ENCODE measurements around the gene CENPV.
A peak's percentile ranks its signal among the peaks of the same experiment; 100 is the strongest.

CENPV gene

GRCh38 chr17:16379654-16380053 lies 26.4 kb upstream of the CENPV start:
- DNase-seq (ENCODE audit: low spot score in 2 of 2) = no peak
- H3K9me3 Mint-ChIP-seq = no peaks in the 10 kb centered on the region
- no peak for ATAC-seq (replicated peaks; ENCODE audit: extremely low read depth, poor library complexity, severe bottlenecking)
- no peak overlapping the region for H3K4me3 Mint-ChIP-seq
- H3K4me1 Mint-ChIP-seq = peaks cover 44% of the 10 kb centered on the region
- no peaks in the 10 kb centered on the region for H3K27me3 Mint-ChIP-seq
- H3K27ac Mint-ChIP-seq (ENCODE audit: low read depth) = no peak overlapping the region
- peaks cover 37% of the 10 kb centered on the region for H3K36me3 Mint-ChIP-seq (ENCODE audit: insufficient read depth)

GRCh38 chr17:16378636-16379282 lies 25.5 kb upstream of the CENPV start:
- ATAC-seq (replicated peaks; ENCODE audit: extremely low read depth, poor library complexity, severe bottlenecking) = no peak
- Mint-ChIP-seq H3K36me3 (ENCODE audit: insufficient read depth) (peaks cover 34% of the 10 kb centered on the region), H3K9me3 (no peaks in the 10 kb centered on the region), H3K4me3 (peak overlapping the region; percentile 11), H3K27me3 (no peaks in the 10 kb centered on the region), H3K27ac (ENCODE audit: low read depth) (no peak overlapping the region), H3K4me1 (peaks cover 35% of the 10 kb centered on the region)
- no peak for DNase-seq (ENCODE audit: low spot score in 2 of 2)

- ATAC-seq (replicated peaks; ENCODE audit: extremely low read depth, poor library complexity, severe bottlenecking) (no peak), DNase-seq (ENCODE audit: low spot score in 2 of 2) (no peak)
- peaks cover 27% of the 10 kb centered on the region for H3K4me1 Mint-ChIP-seq
- peaks cover 27% of the 10 kb centered on the region for H3K36me3 Mint-ChIP-seq (ENCODE audit: insufficient read depth)
- H3K27ac Mint-ChIP-seq (ENCODE audit: low read depth) = no peak overlapping the region
- no peaks in the 10 kb centered on the region for H3K9me3 Mint-ChIP-seq
- no peaks in the 10 kb centered on the region for H3K27me3 Mint-ChIP-seq
- no peak overlapping the region for H3K4me3 Mint-ChIP-seq
These were observed 24.7 kb upstream of the CENPV start for GRCh38 chr17:16377941-16378341.

GRCh38 chr17:16374146-16374938 lies 21.1 kb upstream of the CENPV start:
- no peaks in the 10 kb centered on the region for H3K4me1 Mint-ChIP-seq
- H3K27me3 Mint-ChIP-seq = no peaks in the 10 kb centered on the region
- DNase-seq (ENCODE audit: low spot score in 2 of 2) = no peak
- H3K4me3 Mint-ChIP-seq = no peak overlapping the region
- no peaks in the 10 kb centered on the region for H3K9me3 Mint-ChIP-seq
- H3K27ac Mint-ChIP-seq (ENCODE audit: low read depth) = no peak overlapping the region
- no peak for ATAC-seq (replicated peaks; ENCODE audit: extremely low read depth, poor library complexity, severe bottlenecking)
- peaks cover 2% of the 10 kb centered on the region for H3K36me3 Mint-ChIP-seq (ENCODE audit: insufficient read depth)

- no peak overlapping the region for H3K27ac Mint-ChIP-seq (ENCODE audit: low read depth)
These were observed 18.5 kb upstream of the CENPV start for GRCh38 chr17:16371742-16372141.

GRCh38 chr17:16364625-16365024 lies 11.4 kb upstream of the CENPV start:
- Mint-ChIP-seq H3K4me1 (no peaks in the 10 kb centered on the region), H3K9me3 (no peaks in the 10 kb centered on the region), H3K36me3 (ENCODE audit: insufficient read depth) (no peaks in the 10 kb centered on the region), H3K27ac (ENCODE audit: low read depth) (no peak overlapping the region), H3K4me3 (no peak overlapping the region), H3K27me3 (no peaks in the 10 kb centered on the region)
- no peak for ATAC-seq (replicated peaks; ENCODE audit: extremely low read depth, poor library complexity, severe bottlenecking)
- no peak for DNase-seq (ENCODE audit: low spot score in 2 of 2)

More at GRCh38 chr17:16371742-16372141, 18.5 kb upstream of the CENPV start:
- Mint-ChIP-seq H3K36me3 (ENCODE audit: insufficient read depth) (peaks cover 2% of the 10 kb centered on the region), H3K4me1 (no peaks in the 10 kb centered on the region), H3K4me3 (no peak overlapping the region), H3K27me3 (no peaks in the 10 kb centered on the region), H3K9me3 (no peaks in the 10 kb centered on the region)
- DNase-seq (ENCODE audit: low spot score in 2 of 2) = no peak
- ATAC-seq (replicated peaks; ENCODE audit: extremely low read depth, poor library complexity, severe bottlenecking) = no peak

GRCh38 chr17:16363749-16364536 lies 10.7 kb upstream of the CENPV start:
- H3K4me1 Mint-ChIP-seq = no peaks in the 10 kb centered on the region
- no peak overlapping the region for H3K4me3 Mint-ChIP-seq
- no peaks in the 10 kb centered on the region for H3K36me3 Mint-ChIP-seq (ENCODE audit: insufficient read depth)
- H3K27ac Mint-ChIP-seq (ENCODE audit: low read depth) = no peak overlapping the region
- ATAC-seq (replicated peaks; ENCODE audit: extremely low read depth, poor library complexity, severe bottlenecking) = peak; percentile 80
- H3K9me3 Mint-ChIP-seq = no peaks in the 10 kb centered on the region
- peak; percentile 50 to 58 for DNase-seq (ENCODE audit: low spot score in 2 of 2)
- H3K27me3 Mint-ChIP-seq = no peaks in the 10 kb centered on the region

GRCh38 chr17:16361874-16362273 lies 8.6 kb upstream of the CENPV start:
- no peaks in the 10 kb centered on the region for H3K4me1 Mint-ChIP-seq
- no peaks in the 10 kb centered on the region for H3K27me3 Mint-ChIP-seq
- DNase-seq (ENCODE audit: low spot score in 2 of 2) (no peak), ATAC-seq (replicated peaks; ENCODE audit: extremely low read depth, poor library complexity, severe bottlenecking) (no peak)
- H3K9me3 Mint-ChIP-seq = no peaks in the 10 kb centered on the region
- H3K4me3 Mint-ChIP-seq = no peak overlapping the region
- H3K36me3 Mint-ChIP-seq (ENCODE audit: insufficient read depth) = no peaks in the 10 kb centered on the region
- H3K27ac Mint-ChIP-seq (ENCODE audit: low read depth) = no peak overlapping the region

GRCh38 chr17:16358394-16358793 lies 5.1 kb upstream of the CENPV start:
- no peak for DNase-seq (ENCODE audit: low spot score in 2 of 2)

GRCh38 chr17:16354585-16354984 lies 1.3 kb upstream of the CENPV start:
- H3K9me3 Mint-ChIP-seq = no peaks in the 10 kb centered on the region
- H3K27me3 Mint-ChIP-seq = no peaks in the 10 kb centered on the region
- H3K4me3 Mint-ChIP-seq = peak overlapping the region; percentile 83
- no peak for DNase-seq (ENCODE audit: low spot score in 2 of 2)
- peaks cover 14% of the 10 kb centered on the region for H3K4me1 Mint-ChIP-seq
- ATAC-seq (replicated peaks; ENCODE audit: extremely low read depth, poor library complexity, severe bottlenecking) = no peak
- H3K36me3 Mint-ChIP-seq (ENCODE audit: insufficient read depth) = peaks cover 6% of the 10 kb centered on the region
- peak overlapping the region; percentile 67 for H3K27ac Mint-ChIP-seq (ENCODE audit: low read depth)

More at GRCh38 chr17:16358394-16358793, 5.1 kb upstream of the CENPV start:
- H3K4me1 Mint-ChIP-seq = peaks cover 5% of the 10 kb centered on the region
- no peak for ATAC-seq (replicated peaks; ENCODE audit: extremely low read depth, poor library complexity, severe bottlenecking)
- no peaks in the 10 kb centered on the region for H3K27me3 Mint-ChIP-seq
- H3K9me3 Mint-ChIP-seq = no peaks in the 10 kb centered on the region
- H3K36me3 Mint-ChIP-seq (ENCODE audit: insufficient read depth) = peaks cover 6% of the 10 kb centered on the region
- H3K4me3 Mint-ChIP-seq = no peak overlapping the region
- no peak overlapping the region for H3K27ac Mint-ChIP-seq (ENCODE audit: low read depth)

GRCh38 chr17:16352667-16353316 lies 477 bp downstream of the CENPV start:
- Mint-ChIP-seq H3K9me3 (no peaks in the 10 kb centered on the region), H3K4me1 (peaks cover 14% of the 10 kb centered on the region), H3K27ac (ENCODE audit: low read depth) (peak overlapping the region; percentile 55), H3K27me3 (no peaks in the 10 kb centered on the region), H3K36me3 (ENCODE audit: insufficient read depth) (peaks cover 8% of the 10 kb centered on the region), H3K4me3 (peak overlapping the region; percentile 85)
- ATAC-seq (replicated peaks; ENCODE audit: extremely low read depth, poor library complexity, severe bottlenecking) (peak; percentile 75), DNase-seq (ENCODE audit: low spot score in 2 of 2) (peak; percentile 21 to 25)

- DNase-seq (ENCODE audit: low spot score in 2 of 2) = no peak
- peaks cover 8% of the 10 kb centered on the region for H3K36me3 Mint-ChIP-seq (ENCODE audit: insufficient read depth)
- peak; percentile 23 for ATAC-seq (replicated peaks; ENCODE audit: extremely low read depth, poor library complexity, severe bottlenecking)
These were observed 984 bp downstream of the CENPV start for GRCh38 chr17:16352303-16352666.

More at GRCh38 chr17:16352303-16352666, 984 bp downstream of the CENPV start:
- Mint-ChIP-seq H3K27me3 (no peaks in the 10 kb centered on the region), H3K9me3 (no peaks in the 10 kb centered on the region), H3K27ac (ENCODE audit: low read depth) (peak overlapping the region; percentile 55), H3K4me1 (peaks cover 14% of the 10 kb centered on the region), H3K4me3 (peak overlapping the region; percentile 85)
